COR-L47 (cell line): ENCODE data around the gene STEAP1B.
"Not testable (repeated sequence)": the region's sequence is repeated elsewhere in the genome, so short reads cannot be mapped to it uniquely, and the experiment has no call there.

ENCODE experiments used
- DNase-seq: peaks from one replicate; lab custom pipeline; 2025; lab: John Stamatoyannopoulos, UW

STEAP1B gene

GRCh38 chr7:22454446-22454845 lies 45.5 kb downstream of the STEAP1B start:
- DNase-seq: no peak

- no peak for DNase-seq
These were observed 46.9 kb downstream of the STEAP1B start for GRCh38 chr7:22452960-22453558.

- DNase-seq: no peak
These were observed 47.6 kb downstream of the STEAP1B start for GRCh38 chr7:22452142-22452959.

- DNase-seq: not testable (repeated sequence)
These were observed 50.0 kb downstream of the STEAP1B start for GRCh38 chr7:22450013-22450412.

- DNase-seq: no peak
These were observed 52.2 kb downstream of the STEAP1B start for GRCh38 chr7:22447762-22448161.

- DNase-seq: no peak
These were observed 53.0 kb downstream of the STEAP1B start for GRCh38 chr7:22447008-22447407.

- DNase-seq: no peak
These were observed 54.1 kb downstream of the STEAP1B start for GRCh38 chr7:22445853-22446252.

GRCh38 chr7:22445140-22445743 lies 54.7 kb downstream of the STEAP1B start:
- DNase-seq: no peak

GRCh38 chr7:22444181-22444971 lies 55.6 kb downstream of the STEAP1B start:
- no peak for DNase-seq

GRCh38 chr7:22443370-22444180 lies 56.4 kb downstream of the STEAP1B start:
- DNase-seq: no peak

GRCh38 chr7:22442882-22443369 lies 57.1 kb downstream of the STEAP1B start:
- no peak for DNase-seq

- no peak for DNase-seq
These were observed 57.7 kb downstream of the STEAP1B start for GRCh38 chr7:22442187-22442881.

- no peak for DNase-seq
These were observed 58.8 kb downstream of the STEAP1B start for GRCh38 chr7:22441157-22441556.

- no peak for DNase-seq
These were observed 61.0 kb downstream of the STEAP1B start for GRCh38 chr7:22438994-22439393.

- DNase-seq: not testable (repeated sequence)
These were observed 63.4 kb downstream of the STEAP1B start for GRCh38 chr7:22436552-22436951.

- no peak for DNase-seq
These were observed 64.3 kb downstream of the STEAP1B start for GRCh38 chr7:22435720-22436119.

GRCh38 chr7:22435105-22435504 lies 64.9 kb downstream of the STEAP1B start:
- DNase-seq: no peak

GRCh38 chr7:22433710-22434460 lies 66.1 kb downstream of the STEAP1B start:
- peak; percentile 14 for DNase-seq

- not testable (repeated sequence) for DNase-seq
These were observed 66.8 kb downstream of the STEAP1B start for GRCh38 chr7:22433165-22433700.
